ENCODE measurements around the gene C10orf62.
"Not testable (repeated sequence)": the region's sequence is repeated elsewhere in the genome, so short reads cannot be mapped to it uniquely, and the experiment has no call there.

C10orf62 gene

GRCh38 chr10:97563337-97563736 is 26.2 kb upstream of the C10orf62 start:
- in situ Hi-C loops (cut with MboI; ENCODE audit: low sequenced_read_pairs) = no loop called here

- in situ Hi-C loops (cut with MboI; ENCODE audit: low sequenced_read_pairs) = no loop called here
Observed at GRCh38 chr10:97564776-97565175, 24.7 kb upstream of the C10orf62 start.

DNA sequence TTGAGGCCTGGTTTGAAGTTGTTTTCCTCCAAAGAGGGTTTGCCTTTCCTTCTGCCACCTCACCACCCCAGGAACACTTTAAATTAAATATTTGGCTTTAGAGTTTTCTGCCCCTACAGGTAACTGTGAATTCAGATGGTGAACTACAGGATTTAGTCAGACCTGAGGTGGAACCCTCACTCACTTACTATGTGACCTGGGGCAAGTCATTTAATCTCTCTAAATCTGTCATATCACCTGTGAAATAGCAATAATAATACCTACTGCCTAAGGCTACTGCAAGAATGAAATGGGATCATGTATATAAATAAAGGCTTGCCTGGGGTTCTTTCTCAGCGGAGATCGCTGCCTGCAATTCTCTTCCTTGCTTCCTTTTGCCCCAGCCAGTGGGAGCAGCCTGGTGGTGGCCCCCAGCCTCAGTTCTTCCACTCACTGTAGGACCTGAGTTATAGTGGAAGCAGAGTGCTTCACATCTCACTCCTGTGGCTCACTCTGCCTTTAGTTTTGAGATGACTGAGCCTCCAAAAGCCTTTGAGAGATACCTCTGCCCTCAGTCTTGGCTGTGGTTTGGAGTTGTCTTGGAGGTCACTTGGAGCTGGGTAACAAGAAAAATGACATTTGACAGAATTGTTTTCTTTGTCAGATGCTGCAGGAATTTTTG is 23.1 kb upstream of the C10orf62 start:
- in situ Hi-C loops (cut with MboI; ENCODE audit: low sequenced_read_pairs) = no loop called here

- in situ Hi-C loops (cut with MboI; ENCODE audit: low sequenced_read_pairs) = no loop called here
Observed at GRCh38 chr10:97567891-97568290, 21.6 kb upstream of the C10orf62 start.

DNA sequence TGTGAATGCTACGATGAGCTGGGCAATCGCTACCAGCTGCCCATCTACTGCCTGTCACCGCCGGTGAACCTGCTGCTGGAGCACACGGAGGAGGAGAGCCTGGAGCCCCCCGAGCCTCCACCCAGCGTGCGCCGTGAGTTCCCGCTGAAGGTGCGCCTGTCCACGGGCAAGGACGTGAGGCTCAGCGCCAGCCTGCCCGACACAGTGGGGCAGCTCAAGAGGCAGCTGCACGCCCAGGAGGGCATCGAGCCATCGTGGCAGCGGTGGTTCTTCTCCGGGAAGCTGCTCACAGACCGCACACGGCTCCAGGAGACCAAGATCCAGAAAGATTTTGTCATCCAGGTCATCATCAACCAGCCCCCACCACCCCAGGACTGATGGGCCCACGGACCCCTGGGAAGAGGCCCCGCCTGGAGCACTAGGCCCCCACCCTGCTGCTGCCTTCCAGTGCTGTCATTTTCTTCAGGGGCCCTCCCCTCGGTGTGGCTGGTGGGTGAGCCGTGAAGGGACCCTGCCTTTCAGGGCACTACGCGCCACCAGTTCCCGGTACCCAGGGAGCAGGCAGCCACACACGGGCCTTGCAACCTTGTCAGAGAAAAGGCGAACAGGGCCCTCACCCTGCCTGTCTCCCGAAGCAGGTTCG is 19.3 kb upstream of the C10orf62 start:
- in situ Hi-C loops (cut with MboI; ENCODE audit: low sequenced_read_pairs) = no loop called here

- in situ Hi-C loops (cut with MboI; ENCODE audit: low sequenced_read_pairs) = no loop called here
Observed at GRCh38 chr10:97570789-97571471, 18.6 kb upstream of the C10orf62 start.

- in situ Hi-C loops (cut with MboI; ENCODE audit: low sequenced_read_pairs) = no loop called here
Observed at GRCh38 chr10:97571622-97572021, 17.9 kb upstream of the C10orf62 start.

- in situ Hi-C loops (cut with MboI; ENCODE audit: low sequenced_read_pairs) = no loop called here
Observed at GRCh38 chr10:97572214-97572989, 17.1 kb upstream of the C10orf62 start, which contains the start of gene ANKRD2. Gene ANKRD2 (plus strand): TSS chr10:97572779. CDS start chr10:97572789, 10 bp downstream.

DNA sequence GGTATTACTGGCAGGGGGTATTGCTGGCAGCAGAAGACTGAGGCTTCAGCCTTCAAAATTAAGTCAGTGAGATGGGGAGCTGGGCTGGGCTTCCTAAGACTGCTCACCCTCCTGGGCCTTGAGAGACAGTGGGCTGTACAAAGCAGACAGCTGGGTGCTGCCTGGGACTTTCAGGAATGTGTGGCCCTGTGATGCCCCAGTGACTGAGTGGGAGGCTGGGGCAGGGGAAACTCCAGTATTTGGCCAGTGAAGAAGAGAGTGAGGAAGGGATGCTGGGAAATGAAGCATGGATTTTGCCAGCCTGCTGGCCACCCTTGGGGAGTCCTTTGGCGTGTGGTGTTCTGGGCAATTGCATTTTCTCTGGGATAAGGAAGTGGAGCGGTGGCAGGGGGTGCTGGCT is 16.5 kb upstream of the C10orf62 start:
- in situ Hi-C loops (cut with MboI; ENCODE audit: low sequenced_read_pairs) = no loop called here

DNA sequence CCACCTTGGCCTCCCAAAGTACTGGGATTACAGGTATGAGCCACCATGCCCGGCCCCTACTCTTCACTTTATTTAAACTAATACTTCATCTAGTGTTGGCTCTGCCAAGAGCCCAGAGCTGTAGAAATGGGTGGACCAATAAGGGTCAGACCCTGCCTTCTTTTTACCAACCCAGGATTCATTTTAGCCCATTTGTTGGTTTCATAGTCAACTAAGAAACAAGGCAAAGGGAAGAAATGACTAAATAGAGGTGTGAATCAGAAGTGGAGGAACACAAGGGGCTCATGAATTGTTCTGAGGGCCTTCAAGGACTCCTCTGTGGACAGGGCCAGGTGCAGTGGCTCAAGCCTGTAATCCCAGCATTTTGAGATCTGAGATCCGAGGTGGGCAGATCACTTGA is 15.8 kb upstream of the C10orf62 start:
- in situ Hi-C loops (cut with MboI; ENCODE audit: low sequenced_read_pairs) = no loop called here

DNA sequence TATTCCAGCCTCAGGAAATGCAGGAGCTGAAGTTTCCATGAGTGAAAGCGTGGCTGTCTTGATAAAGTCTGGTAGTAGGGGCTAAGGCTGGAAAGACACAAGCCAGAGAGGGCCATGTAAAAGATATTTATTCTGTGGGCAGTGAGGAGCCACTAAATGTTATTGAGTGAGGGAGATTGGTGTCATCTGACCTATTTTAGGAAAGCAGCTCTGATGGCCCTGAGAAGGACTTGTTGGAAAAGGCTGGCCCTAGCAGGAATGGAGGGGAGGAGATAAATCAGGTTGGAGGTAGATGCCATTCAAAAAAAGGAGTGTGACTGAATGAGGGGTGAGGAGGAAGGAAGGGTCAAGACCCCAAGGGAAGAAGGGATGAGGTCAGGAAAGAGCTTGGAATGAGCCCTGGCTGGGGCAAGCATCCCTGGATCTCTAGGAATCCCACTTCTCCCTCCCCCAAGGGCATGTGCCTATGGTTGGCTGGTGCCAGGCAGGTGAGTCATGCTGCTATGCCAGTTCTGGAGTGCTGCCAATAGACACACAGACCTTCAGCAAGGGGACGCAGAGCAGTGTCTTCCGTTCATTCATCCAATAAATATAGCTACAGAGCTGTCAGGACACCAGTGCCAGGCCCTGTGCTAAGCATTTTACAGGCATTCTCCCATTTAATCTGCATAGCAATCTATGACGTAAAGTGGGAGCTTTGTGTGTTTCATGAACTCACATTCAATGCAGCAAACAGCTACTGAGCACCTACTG is 15.0 kb upstream of the C10orf62 start:
- in situ Hi-C loops (cut with MboI; ENCODE audit: low sequenced_read_pairs) = no loop called here

DNA sequence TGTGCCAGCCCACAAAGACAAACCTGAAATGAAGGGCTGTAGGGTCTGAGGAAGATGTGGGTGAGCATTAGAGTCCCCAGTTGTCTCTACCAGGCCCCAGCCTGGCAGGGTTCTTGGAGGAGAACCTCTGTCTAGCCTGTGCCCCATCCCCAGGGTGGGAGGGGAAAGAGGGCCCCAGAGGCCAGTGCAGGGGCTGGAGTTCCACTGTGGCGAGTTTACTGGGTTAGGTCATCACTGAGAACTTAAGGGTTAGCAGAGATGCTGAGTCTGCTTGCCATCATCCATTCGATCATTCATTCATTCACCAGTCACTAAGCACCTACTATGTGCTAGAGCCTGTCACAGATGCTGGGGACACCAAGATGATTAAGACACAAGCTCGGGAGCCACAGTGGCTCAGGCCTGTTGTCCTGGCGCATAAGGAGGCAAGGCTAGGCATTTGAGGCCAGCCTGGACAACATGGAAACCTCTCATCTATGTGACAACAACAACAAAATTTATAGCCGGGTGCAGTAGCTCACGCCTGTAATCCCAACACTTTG is 14.3 kb upstream of the C10orf62 start:
- in situ Hi-C loops (cut with MboI; ENCODE audit: low sequenced_read_pairs) = no loop called here

GRCh38 chr10:97576487-97576886 is 13.0 kb upstream of the C10orf62 start:
- in situ Hi-C loops (cut with MboI; ENCODE audit: low sequenced_read_pairs) = not testable (repeated sequence)

GRCh38 chr10:97577701-97578100 is 11.8 kb upstream of the C10orf62 start:
- in situ Hi-C loops (cut with MboI; ENCODE audit: low sequenced_read_pairs) = no loop called here

GRCh38 chr10:97578171-97578844 is 11.2 kb upstream of the C10orf62 start:
- in situ Hi-C loops (cut with MboI; ENCODE audit: low sequenced_read_pairs) = no loop called here

DNA sequence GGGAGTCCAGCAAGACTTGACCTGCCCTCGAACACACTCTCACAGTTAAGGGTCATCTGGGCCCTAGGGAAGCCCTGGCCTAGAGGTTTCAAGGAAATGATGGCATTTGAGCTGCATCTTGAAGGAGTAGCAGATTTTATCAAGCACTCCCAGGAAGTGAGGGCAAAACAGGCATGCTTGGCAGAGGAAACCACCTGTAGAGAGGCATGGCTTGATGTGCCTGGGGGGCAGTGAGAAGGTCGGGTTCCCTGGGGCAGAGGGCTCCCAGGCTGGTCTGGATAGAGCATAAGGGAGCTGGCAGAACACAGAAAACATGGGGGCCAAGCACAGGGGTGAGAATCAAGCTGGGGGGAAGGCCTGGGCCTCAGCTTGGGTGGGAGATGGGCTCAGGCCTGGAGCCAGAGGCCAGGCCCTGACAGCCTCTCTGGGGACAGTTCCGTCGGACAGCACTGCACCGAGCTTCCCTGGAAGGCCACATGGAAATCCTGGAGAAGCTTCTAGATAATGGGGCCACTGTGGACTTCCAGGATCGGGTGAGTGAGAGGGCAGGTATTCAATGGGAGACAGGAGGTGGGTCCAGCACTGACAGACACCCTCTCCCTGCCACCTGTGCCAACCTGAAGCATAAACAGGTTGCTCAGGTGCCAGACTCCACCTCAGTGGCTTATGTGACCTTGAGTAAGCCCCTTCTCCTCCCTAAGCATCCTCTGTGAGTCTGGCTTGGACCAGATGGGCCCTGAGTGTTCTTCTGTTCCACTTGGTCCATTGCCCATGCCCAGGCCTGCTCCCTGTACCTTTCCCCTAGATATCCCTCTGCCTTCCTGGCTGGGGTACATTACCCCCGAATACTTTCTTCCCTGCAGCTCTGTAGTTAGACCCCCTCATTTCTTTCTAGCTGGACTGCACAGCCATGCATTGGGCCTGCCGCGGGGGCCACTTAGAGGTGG is 8.8 kb upstream of the C10orf62 start:
- in situ Hi-C loops (cut with MboI; ENCODE audit: low sequenced_read_pairs) = no loop called here

- in situ Hi-C loops (cut with MboI; ENCODE audit: low sequenced_read_pairs) = no loop called here
Observed at GRCh38 chr10:97582169-97582568, 7.4 kb upstream of the C10orf62 start.

DNA sequence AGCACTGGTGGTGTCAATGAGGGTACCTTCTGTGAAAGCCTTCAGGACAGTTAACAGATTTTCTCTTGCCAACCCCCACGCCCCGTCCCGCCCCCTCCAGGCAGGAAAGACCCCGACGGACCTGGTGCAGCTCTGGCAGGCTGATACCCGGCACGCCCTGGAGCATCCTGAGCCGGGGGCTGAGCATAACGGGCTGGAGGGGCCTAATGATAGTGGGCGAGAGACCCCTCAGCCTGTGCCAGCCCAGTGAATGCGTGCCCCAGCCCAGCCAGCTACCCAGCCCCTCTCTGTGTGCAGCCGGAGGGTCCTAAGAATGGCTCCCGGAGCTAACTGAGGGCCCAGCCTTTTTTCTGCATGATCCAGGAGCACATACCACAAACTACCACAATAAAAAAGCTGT is 6.0 kb upstream of the C10orf62 start:
- in situ Hi-C loops (cut with MboI; ENCODE audit: low sequenced_read_pairs) = no loop called here
